Neural crest cell (in vitro differentiated cells): ENCODE data around the gene DONSON. TPM values are rescaled to one million over a fixed set of nuclear protein-coding genes. Genes with fewer than 3 reads are reported as not detected.
A peak's percentile ranks its signal among the peaks of the same experiment; 100 is the strongest.

Experiments used
- DNase-seq: peaks from one replicate; pipeline ENCODE4 v3.0.0; 2021; ENCODE audit warnings: low read depth, mixed read lengths, low spot score
- H3K27ac Mint-ChIP-seq: one replicate; pipeline ENCODE4 v1.8.0; 2021; ENCODE audit warnings: mild to moderate bottlenecking, mixed read lengths; ENCODE audit not compliant: unreplicated experiment
- H3K27me3 Mint-ChIP-seq: 2 replicates; pipeline ENCODE4 v1.8.0; 2021; ENCODE audit warnings: low read depth, mild to moderate bottlenecking, mixed read lengths
- H3K36me3 Mint-ChIP-seq: 2 replicates; pipeline ENCODE4 v1.8.0; 2021; ENCODE audit warnings: low read depth, mild to moderate bottlenecking, mixed read lengths
- H3K4me1 Mint-ChIP-seq: 2 replicates; pipeline ENCODE4 v1.8.0; 2021; ENCODE audit warnings: mixed read lengths
- H3K4me3 Mint-ChIP-seq: one replicate; pipeline ENCODE4 v1.8.0; 2021; ENCODE audit warnings: mild to moderate bottlenecking, mixed read lengths
- H3K9me3 Mint-ChIP-seq: 2 replicates; pipeline ENCODE4 v1.8.0; 2021; ENCODE audit warnings: mixed read lengths
- total RNA-seq: library from RNA; stranded (reverse); gene quantifications from 2 replicates; pipeline ENCODE4 v1.2.1, GENCODE V29; 2021
- TF ChIP-seq, protein P1 (sequence below): fragments of 200-600 bp; sonication (generic); conservative IDR thresholded peaks from 2 replicates; pipeline ENCODE4 v1.5.0; 2021; ENCODE audit warnings: antibody characterized with exemption, mild to moderate bottlenecking

The DONSON gene
- total RNA-seq, 1 donor from 2014 or later: 30.9 TPM

- no peaks in the 10 kb centered on the region for H3K27me3 Mint-ChIP-seq
- H3K36me3 Mint-ChIP-seq: peaks cover 34% of the 10 kb centered on the region
- TF ChIP-seq, protein P1, sequence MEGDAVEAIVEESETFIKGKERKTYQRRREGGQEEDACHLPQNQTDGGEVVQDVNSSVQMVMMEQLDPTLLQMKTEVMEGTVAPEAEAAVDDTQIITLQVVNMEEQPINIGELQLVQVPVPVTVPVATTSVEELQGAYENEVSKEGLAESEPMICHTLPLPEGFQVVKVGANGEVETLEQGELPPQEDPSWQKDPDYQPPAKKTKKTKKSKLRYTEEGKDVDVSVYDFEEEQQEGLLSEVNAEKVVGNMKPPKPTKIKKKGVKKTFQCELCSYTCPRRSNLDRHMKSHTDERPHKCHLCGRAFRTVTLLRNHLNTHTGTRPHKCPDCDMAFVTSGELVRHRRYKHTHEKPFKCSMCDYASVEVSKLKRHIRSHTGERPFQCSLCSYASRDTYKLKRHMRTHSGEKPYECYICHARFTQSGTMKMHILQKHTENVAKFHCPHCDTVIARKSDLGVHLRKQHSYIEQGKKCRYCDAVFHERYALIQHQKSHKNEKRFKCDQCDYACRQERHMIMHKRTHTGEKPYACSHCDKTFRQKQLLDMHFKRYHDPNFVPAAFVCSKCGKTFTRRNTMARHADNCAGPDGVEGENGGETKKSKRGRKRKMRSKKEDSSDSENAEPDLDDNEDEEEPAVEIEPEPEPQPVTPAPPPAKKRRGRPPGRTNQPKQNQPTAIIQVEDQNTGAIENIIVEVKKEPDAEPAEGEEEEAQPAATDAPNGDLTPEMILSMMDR: no peak
- H3K4me1 Mint-ChIP-seq: peaks cover 16% of the 10 kb centered on the region
- no peaks in the 10 kb centered on the region for H3K9me3 Mint-ChIP-seq
- H3K27ac Mint-ChIP-seq: no peak overlapping the region
- H3K4me3 Mint-ChIP-seq: no peak overlapping the region
- DNase-seq: no peak
Measured at GRCh38 chr21:33549848-33550771, 38.4 kb downstream of the DONSON start.

- Mint-ChIP-seq H3K4me1 (peaks cover 23% of the 10 kb centered on the region), H3K9me3 (no peaks in the 10 kb centered on the region), H3K36me3 (peaks cover 13% of the 10 kb centered on the region), H3K27me3 (no peaks in the 10 kb centered on the region), H3K4me3 (peak overlapping the region; percentile 64), H3K27ac (no peak overlapping the region)
- TF ChIP-seq, protein P1: no peak
- no peak for DNase-seq
Measured at GRCh38 chr21:33546086-33546485, 42.4 kb downstream of the DONSON start.

- Mint-ChIP-seq H3K9me3 (no peaks in the 10 kb centered on the region), H3K4me1 (peaks cover 31% of the 10 kb centered on the region), H3K27ac (no peak overlapping the region)
Measured at GRCh38 chr21:33544451-33545195, 43.9 kb downstream of the DONSON start.

GRCh38 chr21:33543505-33544129 lies 44.9 kb downstream of the DONSON start:
- peak; percentile 72 for DNase-seq
- TF ChIP-seq, protein P1: no peak
- H3K4me1 Mint-ChIP-seq: peaks cover 31% of the 10 kb centered on the region

More at GRCh38 chr21:33544451-33545195, 43.9 kb downstream of the DONSON start:
- Mint-ChIP-seq H3K4me3 (peak overlapping the region; percentile 93), H3K27me3 (no peaks in the 10 kb centered on the region), H3K36me3 (peaks cover 6% of the 10 kb centered on the region)
- TF ChIP-seq, protein P1: no peak
- no peak for DNase-seq

More at GRCh38 chr21:33543505-33544129, 44.9 kb downstream of the DONSON start:
- Mint-ChIP-seq H3K9me3 (no peaks in the 10 kb centered on the region), H3K27me3 (no peaks in the 10 kb centered on the region), H3K36me3 (no peaks in the 10 kb centered on the region), H3K27ac (peak overlapping the region; percentile 99), H3K4me3 (peak overlapping the region; percentile 93)
